ENCODE data around the gene LY6G5C. TPM values are rescaled to one million over a fixed set of nuclear protein-coding genes. Genes with fewer than 3 reads are reported as not detected.

The LY6G5C gene
- total RNA-seq, 1 experiment from 2014 or later = 3.2 TPM

GRCh38 chr6:31642798-31643570 is 37.9 kb downstream of the LY6G5C start:
- no peak for DNase-seq (ENCODE audit: low read depth)

- DNase-seq (ENCODE audit: low read depth) = no peak
Measured at GRCh38 chr6:31641370-31641769, 39.5 kb downstream of the LY6G5C start.

- DNase-seq (ENCODE audit: low read depth) = no peak
Measured at GRCh38 chr6:31640612-31641011, 40.3 kb downstream of the LY6G5C start.

GRCh38 chr6:31639449-31639861 is 41.4 kb downstream of the LY6G5C start:
- peak; percentile 81 for DNase-seq (ENCODE audit: low read depth)

- no peak for DNase-seq (ENCODE audit: low read depth)
Measured at GRCh38 chr6:31639043-31639442, 41.8 kb downstream of the LY6G5C start.

- no peak for DNase-seq (ENCODE audit: low read depth)
Measured at GRCh38 chr6:31636698-31637596, 43.9 kb downstream of the LY6G5C start.

- no peak for DNase-seq (ENCODE audit: low read depth)
Measured at GRCh38 chr6:31634969-31635575, 45.8 kb downstream of the LY6G5C start.

- no peak for DNase-seq (ENCODE audit: low read depth)
Measured at GRCh38 chr6:31634131-31634530, 46.7 kb downstream of the LY6G5C start.

GRCh38 chr6:31633447-31633846 is 47.4 kb downstream of the LY6G5C start:
- DNase-seq (ENCODE audit: low read depth) = no peak

GRCh38 chr6:31632279-31632946 is 48.5 kb downstream of the LY6G5C start:
- DNase-seq (ENCODE audit: low read depth) = no peak

- no peak for DNase-seq (ENCODE audit: low read depth)
Measured at GRCh38 chr6:31631681-31632278, 49.1 kb downstream of the LY6G5C start.

GRCh38 chr6:31631209-31631608 is 49.7 kb downstream of the LY6G5C start:
- no peak for DNase-seq (ENCODE audit: low read depth)

- no peak for DNase-seq (ENCODE audit: low read depth)
Measured at GRCh38 chr6:31630177-31630934, 50.5 kb downstream of the LY6G5C start.

- no peak for DNase-seq (ENCODE audit: low read depth)
Measured at GRCh38 chr6:31629014-31629413, 51.9 kb downstream of the LY6G5C start.

GRCh38 chr6:31627690-31628287 is 53.1 kb downstream of the LY6G5C start:
- no peak for DNase-seq (ENCODE audit: low read depth)

- no peak for DNase-seq (ENCODE audit: low read depth)
Measured at GRCh38 chr6:31626952-31627351, 53.9 kb downstream of the LY6G5C start.

All from LHCN-M2 (cell line).